ENCODE data around the gene PLEK. TPM values are rescaled to one million over a fixed set of nuclear protein-coding genes. Genes with fewer than 3 reads are reported as not detected.
A peak's percentile ranks its signal among the peaks of the same experiment; 100 is the strongest.

PLEK gene
- total and polyA plus RNA-seq, 11 donors: 1.3 to 90.0 (median 3.1) TPM

GRCh38 chr2:68379184-68379708, 14.2 kb downstream of the PLEK start:
- Histone ChIP-seq H3K9me3 (no peaks in the 10 kb centered on the region), H3K27ac (peak overlapping the region in 1 of 12 donors; percentile 34), H3K4me1 (peaks cover 0 to 84% (median 6%) of the 10 kb centered on the region in 12 donors), H3K36me3 (peaks cover 0 to 52% (median 0%) of the 10 kb centered on the region in 9 donors), H3K27me3 (no peaks in the 10 kb centered on the region), H3K4me3 (no peak overlapping the region)
- intact Hi-C loops (cut with DNase I): no loop called here
- DNase-seq: no peak
- ATAC-seq: no peak
- no peak for TF ChIP-seq CTCF (IDR thresholded peaks at IDR 0.05)
- no peak for TF ChIP-seq POLR2A (IDR thresholded peaks at IDR 0.05)
- WGBS, 4 donors: 83 to 89% (median 84%) methylated on average over 4 of the region's 4 CpGs

GRCh38 chr2:68383778-68384177, 18.7 kb downstream of the PLEK start:
- TF ChIP-seq CTCF (IDR thresholded peaks at IDR 0.05) (no peak), POLR2A (IDR thresholded peaks at IDR 0.05) (no peak)
- ATAC-seq (no peak), DNase-seq (no peak)
- peaks cover 0 to 75% (median 0%) of the 10 kb centered on the region in 9 donors for H3K36me3 ChIP-seq
- no peaks in the 10 kb centered on the region for H3K27me3 ChIP-seq
- intact Hi-C loops (cut with DNase I): no loop called here
- no peaks in the 10 kb centered on the region for H3K9me3 ChIP-seq
- no peak overlapping the region for H3K4me3 ChIP-seq
- 71 to 81% (median 74%) methylated on average over 3 of the region's 3 CpGs for WGBS, 4 donors
- peaks cover 0 to 98% (median 0%) of the 10 kb centered on the region in 12 donors for H3K4me1 ChIP-seq
- peak overlapping the region in 1 of 12 donors; percentile 23 for H3K27ac ChIP-seq

DNA sequence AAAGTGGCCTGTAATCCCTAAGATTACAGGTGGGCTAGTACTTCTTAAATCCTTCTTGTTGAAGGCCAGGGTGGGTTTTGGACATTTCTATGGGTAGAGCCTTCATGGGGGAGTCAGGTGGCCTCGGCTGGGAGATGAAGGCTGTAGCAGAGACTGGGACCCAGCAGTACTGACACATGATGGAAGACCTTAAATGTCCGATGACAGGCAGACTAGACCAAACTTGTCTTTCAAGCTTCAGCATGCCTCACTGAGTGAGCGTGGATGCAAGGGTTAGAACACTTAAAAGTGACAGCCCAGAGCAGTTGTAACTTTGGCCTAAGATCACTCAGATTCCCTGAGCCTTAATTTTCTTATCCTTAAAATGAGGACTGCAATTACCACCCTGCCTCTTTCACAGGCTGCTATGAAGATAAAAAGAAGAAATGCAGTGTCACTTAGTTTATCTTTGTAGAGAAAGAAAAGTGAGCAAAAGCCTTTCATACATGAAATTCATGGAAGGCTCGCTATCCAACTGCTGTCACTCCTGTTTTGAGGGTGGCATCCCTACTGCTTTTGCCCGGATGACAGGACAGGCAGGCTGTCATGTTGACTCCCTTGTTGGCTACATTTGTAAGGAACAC, 19.5 kb downstream of the PLEK start:
- 76 to 88% (median 82%) methylated on average over 5 of the region's 5 CpGs for WGBS, 4 donors

More for the DNA sequence above, 19.5 kb downstream of the PLEK start:
- no peak for ATAC-seq
- Histone ChIP-seq H3K4me1 (peaks cover 0 to 99% (median under 1%) of the 10 kb centered on the region in 12 donors), H3K4me3 (no peak overlapping the region), H3K36me3 (peaks cover 0 to 80% (median 0%) of the 10 kb centered on the region in 9 donors), H3K27ac (peak overlapping the region in 1 of 12 donors; percentile 44), H3K27me3 (no peaks in the 10 kb centered on the region), H3K9me3 (no peaks in the 10 kb centered on the region)
- intact Hi-C loops (cut with DNase I): no loop called here
- DNase-seq: no peak
- no peak for TF ChIP-seq CTCF (IDR thresholded peaks at IDR 0.05)
- no peak for TF ChIP-seq POLR2A (IDR thresholded peaks at IDR 0.05)

Measured in heart left ventricle (tissue), 16 donors.